H9 (cell line): ENCODE measurements around the gene NAALADL1. TPM values are rescaled to one million over a fixed set of nuclear protein-coding genes. Genes with fewer than 3 reads are reported as not detected.

Experiments
- DNase-seq: peaks from one replicate; pipeline ENCODE4 v3.0.0-alpha.2; 2017
- H2AFZ ChIP-seq: one replicate; pipeline ENCODE4 v1.6.1; 2013; ENCODE audit warnings: mild to moderate bottlenecking, low read length, control low read depth, moderate library complexity
- H2AK5ac ChIP-seq: 2 replicates; pipeline ENCODE4 v1.6.1; 2013; ENCODE audit warnings: low read length, control low read depth, mixed read lengths; ENCODE audit not compliant: insufficient read length
- H2BK120ac ChIP-seq: one replicate; pipeline ENCODE4 v1.6.1; 2013; ENCODE audit warnings: low read depth, mild to moderate bottlenecking, low read length, control low read depth, inconsistent platforms; ENCODE audit not compliant: poor library complexity, severe bottlenecking
- H2BK12ac ChIP-seq: 2 replicates; pipeline ENCODE4 v1.6.1; 2013; ENCODE audit warnings: low read length, control low read depth, mixed read lengths, low read depth; ENCODE audit not compliant: insufficient read length
- H2BK15ac ChIP-seq: 2 replicates; pipeline ENCODE4 v1.6.1; 2013; ENCODE audit warnings: low read depth, low read length, control low read depth
- H2BK20ac ChIP-seq: one replicate; pipeline ENCODE4 v1.6.1; 2013; ENCODE audit warnings: low read depth, mild to moderate bottlenecking, low read length, control low read depth, inconsistent platforms; ENCODE audit not compliant: poor library complexity, severe bottlenecking
- H2BK5ac ChIP-seq: 2 replicates; pipeline ENCODE4 v1.6.1; 2013; ENCODE audit warnings: low read length, control low read depth, mixed read lengths; ENCODE audit not compliant: insufficient read length
- H3K14ac ChIP-seq: 2 replicates; pipeline ENCODE4 v1.6.1; 2013; ENCODE audit warnings: low read length, control low read depth; ENCODE audit not compliant: insufficient read depth
- H3K18ac ChIP-seq: 2 replicates; pipeline ENCODE4 v1.6.1; 2013; ENCODE audit warnings: low read depth, mild to moderate bottlenecking, mixed read lengths, low read length, control low read depth; ENCODE audit not compliant: insufficient read length
- H3K23ac ChIP-seq: 2 replicates; pipeline ENCODE4 v1.6.1; 2013; ENCODE audit warnings: low read length, control low read depth, mixed read lengths, low read depth; ENCODE audit not compliant: insufficient read length
- H3K23me2 ChIP-seq: 2 replicates; pipeline ENCODE4 v1.6.1; 2013; ENCODE audit warnings: low read depth, mild to moderate bottlenecking, mixed read lengths, low read length, control low read depth; ENCODE audit not compliant: insufficient read length, poor library complexity, severe bottlenecking
- H3K27ac ChIP-seq: 2 replicates; pipeline ENCODE4 v1.5.1; 2013; ENCODE audit warnings: low read length, control low read depth, mixed read lengths, low read depth; ENCODE audit not compliant: insufficient read length
- H3K27me3 ChIP-seq: 2 replicates; pipeline ENCODE4 v1.6.1; 2013; ENCODE audit warnings: low read length, control low read depth, inconsistent platforms; ENCODE audit not compliant: insufficient read depth
- H3K4ac ChIP-seq: 2 replicates; pipeline ENCODE4 v1.6.1; 2013; ENCODE audit warnings: low read depth, mild to moderate bottlenecking, control low read depth, inconsistent platforms, low read length, moderate library complexity
- H3K4me1 ChIP-seq: 2 replicates; pipeline ENCODE4 v1.6.1; 2013; ENCODE audit warnings: low read length, control low read depth, inconsistent platforms; ENCODE audit not compliant: insufficient read depth
- H3K4me2 ChIP-seq: 2 replicates; pipeline ENCODE4 v1.6.1; 2013; ENCODE audit warnings: low read length, control low read depth, mixed read lengths; ENCODE audit not compliant: insufficient read length, insufficient read depth
- H3K56ac ChIP-seq: 2 replicates; pipeline ENCODE4 v1.6.1; 2013; ENCODE audit warnings: low read depth, mild to moderate bottlenecking, mixed read lengths, low read length, control low read depth; ENCODE audit not compliant: insufficient read length
- H3K79me1 ChIP-seq: 2 replicates; pipeline ENCODE4 v1.6.1; 2013; ENCODE audit warnings: low read depth, mild to moderate bottlenecking, moderate library complexity, low read length, control low read depth, inconsistent platforms; ENCODE audit not compliant: insufficient read depth, poor library complexity, severe bottlenecking
- H3K79me2 ChIP-seq: 2 replicates; pipeline ENCODE4 v1.6.1; 2013; ENCODE audit warnings: low read length, control low read depth, inconsistent platforms; ENCODE audit not compliant: insufficient read depth
- H3K9ac ChIP-seq: 2 replicates; pipeline ENCODE4 v1.6.1; 2013; ENCODE audit warnings: low read length, control low read depth, mixed read lengths; ENCODE audit not compliant: insufficient read length; ENCODE audit errors: extremely low read depth
- H3K9me3 ChIP-seq: one replicate; pipeline ENCODE4 v1.6.1; 2013; ENCODE audit warnings: low read depth, low read length, inconsistent platforms; ENCODE audit not compliant: control insufficient read depth
- H3T11ph ChIP-seq: one replicate; pipeline ENCODE4 v1.6.1; 2013; ENCODE audit warnings: mild to moderate bottlenecking, low read length, control low read depth, inconsistent platforms
- H4K20me1 ChIP-seq: one replicate; pipeline ENCODE4 v1.6.1; 2013; ENCODE audit not compliant: control insufficient read depth, insufficient read length, insufficient read depth
- H4K5ac ChIP-seq: 2 replicates; pipeline ENCODE4 v1.6.1; 2013; ENCODE audit warnings: low read depth, mild to moderate bottlenecking, mixed read lengths, low read length, control low read depth; ENCODE audit not compliant: insufficient read length
- H4K8ac ChIP-seq: replicated peaks from 2 replicates; pipeline ENCODE4 v1.6.1; 2013; ENCODE audit warnings: low read length, control low read depth, mixed read lengths, low read depth; ENCODE audit not compliant: insufficient read length
- H4K91ac ChIP-seq: 2 replicates; pipeline ENCODE4 v1.6.1; 2013; ENCODE audit warnings: low read depth, mild to moderate bottlenecking, moderate library complexity, mixed read lengths, low read length, control low read depth; ENCODE audit not compliant: insufficient read length
- H3K27ac Mint-ChIP-seq, 3 experiments: 2 replicates in 2 of 3; 3 replicates in 1 of 3; pipeline ENCODE4 v1.8.0; 2020 to 2021; ENCODE audit warnings: mixed read lengths in 3 of 3, mild to moderate bottlenecking in 1 of 3, moderate library complexity in 1 of 3
- H3K27me3 Mint-ChIP-seq: 2 replicates; pipeline ENCODE4 v1.8.0; 2021; ENCODE audit warnings: low read depth, mild to moderate bottlenecking, moderate library complexity, mixed read lengths
- H3K36me3 Mint-ChIP-seq, 3 experiments: 2 replicates in 2 of 3; 3 replicates in 1 of 3; pipeline ENCODE4 v1.8.0; 2020 to 2021; ENCODE audit warnings: low read depth in 3 of 3, mixed read lengths in 3 of 3; ENCODE audit not compliant: insufficient read depth in 1 of 3
- H3K4me1 Mint-ChIP-seq, 2 experiments: 2 replicates each; pipeline ENCODE4 v1.8.0; 2020; ENCODE audit warnings: mixed read lengths in 2 of 2
- H3K4me3 Mint-ChIP-seq, 2 experiments: 2 replicates in 1 of 2; 3 replicates in 1 of 2; pipeline ENCODE4 v1.8.0; 2020 to 2021; ENCODE audit warnings: mild to moderate bottlenecking in 2 of 2, mixed read lengths in 2 of 2, moderate library complexity in 1 of 2
- H3K9me3 Mint-ChIP-seq, 2 experiments: 2 replicates in 1 of 2; 3 replicates in 1 of 2; pipeline ENCODE4 v1.8.0; 2020; ENCODE audit warnings: mild to moderate bottlenecking in 2 of 2, mixed read lengths in 2 of 2, moderate library complexity in 1 of 2
- CTCF ChIP-seq: fragments of 200-600 bp; sonication (generic); conservative IDR thresholded peaks from 3 replicates; pipeline ENCODE4 v1.8.0; 2021; ENCODE audit warnings: antibody characterized with exemption, mild to moderate bottlenecking
- WGBS: extraction: QIAGEN DNeasy Blood & Tissue Kit; methylation state at CpG from one replicate; pipeline ENCODE4 v1.1.7; 2013; ENCODE audit warnings: missing lambda C conversion rate, low lambda C conversion rate, mixed read lengths; ENCODE audit not compliant: insufficient read length; ENCODE audit errors: extremely low coverage; 5-methylcytosine and 5-hydroxymethylcytosine counted together
- total RNA-seq: library from RNA; stranded (reverse); gene quantifications from 2 replicates; pipeline ENCODE4 v1.2.1, GENCODE V29; 2021

Gene NAALADL1
- total RNA-seq, 1 experiment from 2014 or later = 1.0 TPM

GRCh38 chr11:65013888-65014725 is 44.2 kb downstream of the NAALADL1 start, which contains the start of gene ARL2:
Gene ARL2 (plus strand): TSS chr11:65014160. CDS start chr11:65014208, 48 bp downstream.
- H3K14ac ChIP-seq = peak within 1 kb of the TSS; percentile 94
- no peaks in the 10 kb centered on the region for H3K79me2 ChIP-seq
- no peaks in the 10 kb centered on the region for H3K4me1 ChIP-seq
- peak; percentile 95 for DNase-seq
- no peak within 1 kb of the TSS for H4K91ac ChIP-seq
- Mint-ChIP-seq H3K27ac (peak within 1 kb of the TSS; percentile 92 to 98 (median 97); a peak in 6 of 7 replicates), H3K4me3 (peak within 1 kb of the TSS; percentile 83 to 92), H3K9me3 (no peaks in the 10 kb centered on the region), H3K36me3 (peaks cover 15 to 40% (median 30%) of the 10 kb centered on the region in 3 experiments), H3K4me1 (peaks cover 6 to 9% of the 10 kb centered on the region in 2 experiments), H3K27me3 (no peaks in the 10 kb centered on the region; the same call in 1 of the 2 replicates)
- H3K27ac ChIP-seq = no peak within 1 kb of the TSS
- H4K20me1 ChIP-seq = no peaks in the 10 kb centered on the region
- no peak within 1 kb of the TSS for H3K56ac ChIP-seq
- peaks cover 7% of the 10 kb centered on the region for H3K23me2 ChIP-seq
- H2BK20ac ChIP-seq = no peak within 1 kb of the TSS
- peak within 1 kb of the TSS; percentile 91; the same call in 1 of the 2 replicates for H2BK15ac ChIP-seq
- H3K4me2 ChIP-seq = peak within 1 kb of the TSS; percentile 41
- H3K4ac ChIP-seq = no peak within 1 kb of the TSS; the same call in 1 of the 2 replicates
- H3K27me3 ChIP-seq = no peaks in the 10 kb centered on the region
- TF ChIP-seq CTCF = peak; percentile 81
- H3K23ac ChIP-seq = no peak within 1 kb of the TSS
- H2BK5ac ChIP-seq = no peak within 1 kb of the TSS
- no peak within 1 kb of the TSS for H4K8ac ChIP-seq
- WGBS = no CpG with 5 or more reads among the region's 96 CpGs
- H3K79me1 ChIP-seq = peaks cover 2% of the 10 kb centered on the region
- no peak within 1 kb of the TSS for H4K5ac ChIP-seq
- H3K9me3 ChIP-seq = no peaks in the 10 kb centered on the region
- no peak within 1 kb of the TSS for H2BK12ac ChIP-seq
- H3K9ac ChIP-seq = peak within 1 kb of the TSS; percentile 66
- H3T11ph ChIP-seq = no peak within 1 kb of the TSS
- H3K18ac ChIP-seq = peak within 1 kb of the TSS; percentile 90
- no peak within 1 kb of the TSS for H2AK5ac ChIP-seq
- no peak within 1 kb of the TSS for H2AFZ ChIP-seq
- no peak within 1 kb of the TSS for H2BK120ac ChIP-seq
